SK-N-SH (cell line): ENCODE results near the gene PHKA2. TPM values are rescaled to one million over a fixed set of nuclear protein-coding genes. Genes with fewer than 3 reads are reported as not detected.

Experiments used
- CTCF ChIA-PET: fragments of 300-600, 350-600 bp; formaldehyde crosslinking; extraction: SDS; loops from one replicate; lab custom pipeline; 2021; lab: Yijun Ruan, JAX
- POLR2A ChIA-PET: fragments of 350-600 bp; sonication (Branson Sonifier 250); formaldehyde crosslinking; extraction: SDS; loops from one replicate; lab custom pipeline; 2020; ENCODE audit warnings: antibody characterized with exemption, inconsistent platforms; lab: Yijun Ruan, JAX
- DNase-seq: peaks from one replicate; pipeline ENCODE4 v3.0.0; 2012
- H2AFZ ChIP-seq: fragments of 200-600 bp; sonication (generic); 2 replicates; pipeline ENCODE4 v1.8.1; 2016; ENCODE audit warnings: antibody characterized with exemption, mild to moderate bottlenecking, low read depth
- H3F3A ChIP-seq: fragments of 200-600 bp; sonication (generic); replicated peaks from 2 replicates; pipeline ENCODE3; 2016; ENCODE audit warnings: antibody characterized with exemption, mild to moderate bottlenecking; ENCODE audit not compliant: insufficient read depth
- H3K27ac ChIP-seq, 2 experiments: fragments of 200-500 bp in 1 of 2; fragments of 200-600 bp in 1 of 2; sonication (Bioruptor generic) in 1 of 2; sonication (generic), shearing (Covaris generic) in 1 of 2; 2 replicates each; pipeline versions ENCODE4 v1.5.1 to v1.6.1; 2014 to 2016; ENCODE audit warnings: low read depth in 2 of 2, inconsistent platforms in 1 of 2, low read length in 1 of 2, mild to moderate bottlenecking in 1 of 2, mixed read lengths in 1 of 2
- H3K27me3 ChIP-seq: fragments of 200-600 bp; sonication (generic), shearing (Covaris generic); 2 replicates; pipeline ENCODE4 v1.6.1; 2016; ENCODE audit warnings: mixed run types; ENCODE audit not compliant: insufficient read depth
- H3K36me3 ChIP-seq, 2 experiments: fragments of 200-500 bp in 1 of 2; fragments of 200-600 bp in 1 of 2; sonication (Bioruptor generic) in 1 of 2; sonication (generic) in 1 of 2; replicated peaks in 1 of 2; 2 replicates each; pipeline versions ENCODE3 to v1.5.1; 2014 to 2016; ENCODE audit warnings: low read length in 1 of 2, mild to moderate bottlenecking in 1 of 2; ENCODE audit not compliant: insufficient read depth in 2 of 2, control insufficient read depth in 1 of 2
- H3K4me1 ChIP-seq, 2 experiments: fragments of 200-500 bp in 1 of 2; fragments of 200-600 bp in 1 of 2; sonication (Bioruptor generic) in 1 of 2; sonication (generic), shearing (Covaris generic) in 1 of 2; 2 replicates each; pipeline versions ENCODE4 v1.5.1 to v1.6.1; 2014 to 2016; ENCODE audit warnings: low read depth in 1 of 2, low read length in 1 of 2, mixed run types in 1 of 2; ENCODE audit not compliant: insufficient read depth in 2 of 2, control insufficient read depth in 1 of 2
- H3K4me2 ChIP-seq: fragments of 200-600 bp; sonication (generic), shearing (Covaris generic); 2 replicates; pipeline ENCODE4 v1.6.1; 2017; ENCODE audit warnings: mixed run types
- H3K4me3 ChIP-seq, 2 experiments: fragments of 200-500 bp in 1 of 2; fragments of 200-600 bp in 1 of 2; sonication (Bioruptor generic) in 1 of 2; sonication (generic), shearing (Covaris generic) in 1 of 2; 2 replicates each; pipeline versions ENCODE4 v1.5.1 to v1.8.1; 2014 to 2016; ENCODE audit warnings: low read depth in 2 of 2, inconsistent platforms in 1 of 2, low read length in 1 of 2, mild to moderate bottlenecking in 1 of 2, mixed read lengths in 1 of 2, moderate library complexity in 1 of 2
- H3K79me2 ChIP-seq: fragments of 200-600 bp; sonication (generic); 2 replicates; pipeline ENCODE4 v1.8.1; 2017; ENCODE audit warnings: mild to moderate bottlenecking; ENCODE audit not compliant: insufficient read depth
- H3K9ac ChIP-seq: fragments of 200-600 bp; sonication (generic); 2 replicates; pipeline ENCODE4 v1.6.1; 2017; ENCODE audit warnings: mixed run types
- H3K9me2 ChIP-seq: fragments of 200-600 bp; sonication (generic); 2 replicates; pipeline ENCODE4 v1.6.1; 2017; ENCODE audit warnings: mixed run types
- H3K9me3 ChIP-seq: fragments of 200-600 bp; sonication (generic); 2 replicates; pipeline ENCODE4 v1.6.1; 2017; ENCODE audit warnings: mixed run types, mild to moderate bottlenecking, moderate library complexity
- H4K20me1 ChIP-seq: fragments of 200-600 bp; sonication (generic); 2 replicates; pipeline ENCODE4 v1.6.1; 2017; ENCODE audit warnings: mild to moderate bottlenecking, mixed run types; ENCODE audit not compliant: insufficient read depth
- CHD2 ChIP-seq: fragments of 150-350 bp; IDR thresholded peaks from 2 replicates; pipeline ENCODE4 v1.6.1; 2018; ENCODE audit warnings: low read length; ENCODE audit not compliant: partially characterized antibody
- FOSL2 ChIP-seq: IDR thresholded peaks from 2 replicates; pipeline ENCODE4 v1.4.0; 2012; ENCODE audit warnings: low read depth, mild to moderate bottlenecking, moderate library complexity, borderline replicate concordance
- IRF3 ChIP-seq: fragments of 150-350 bp; IDR thresholded peaks from 2 replicates; pipeline ENCODE4 v1.6.1; 2016; ENCODE audit warnings: mild to moderate bottlenecking, low read depth, low read length
- RAD21 ChIP-seq: IDR thresholded peaks from 2 replicates; pipeline ENCODE4 v1.6.1; 2012; ENCODE audit warnings: mild to moderate bottlenecking, low read length
- RCOR1 ChIP-seq: fragments of 150-350 bp; IDR thresholded peaks from 2 replicates; pipeline ENCODE4 v1.6.1; 2017; ENCODE audit warnings: antibody characterized with exemption, low read length
- RXRA ChIP-seq: IDR thresholded peaks from 2 replicates; pipeline ENCODE4 v1.4.0; 2012; ENCODE audit warnings: low read depth, mild to moderate bottlenecking, borderline replicate concordance
- SIN3A ChIP-seq: IDR thresholded peaks from 2 replicates; pipeline ENCODE4 v1.6.1; 2012; ENCODE audit warnings: low read depth, mild to moderate bottlenecking, low read length, moderate library complexity, borderline replicate concordance
- SMC3 ChIP-seq: IDR thresholded peaks from 2 replicates; pipeline ENCODE4 v1.6.1; 2012; ENCODE audit warnings: low read depth, low read length, improper control_type of control experiment
- TAF1 ChIP-seq: IDR thresholded peaks from 2 replicates; pipeline ENCODE4 v1.6.1; 2012; ENCODE audit warnings: low read depth, mild to moderate bottlenecking, low read length, moderate library complexity, borderline replicate concordance
- TCF12 ChIP-seq: IDR thresholded peaks from 2 replicates; pipeline ENCODE4 v1.4.0; 2012
- TEAD4 ChIP-seq: IDR thresholded peaks from 2 replicates; pipeline ENCODE4 v1.4.0; 2012; ENCODE audit warnings: mild to moderate bottlenecking, borderline replicate concordance; ENCODE audit not compliant: insufficient read depth
- YY1 ChIP-seq: IDR thresholded peaks from 2 replicates; pipeline ENCODE4 v1.4.0; 2012; ENCODE audit warnings: low read depth, mild to moderate bottlenecking
- WGBS: methylation state at CpG from one replicate; pipeline ENCODE4 v1.1.6; 2017; ENCODE audit warnings: low lambda C conversion rate; 5-methylcytosine and 5-hydroxymethylcytosine counted together
- polyA plus RNA-seq, 3 experiments: library from polyadenylated mRNA; depleted of rRNA; stranded (reverse); fragments of >200 nt; gene quantifications; 2 replicates each; pipeline ENCODE4 v1.2.3, GENCODE V29; 2012
- TF ChIP-seq, protein P1 (sequence below): IDR thresholded peaks from 2 replicates; pipeline ENCODE4 v1.6.1; 2012; ENCODE audit warnings: mild to moderate bottlenecking, low read depth, low read length, moderate library complexity

The PHKA2 gene
- polyA plus RNA-seq, 1 of the 3 experiments (the other 2 are of a cell fraction): 20.5 TPM

DNA sequence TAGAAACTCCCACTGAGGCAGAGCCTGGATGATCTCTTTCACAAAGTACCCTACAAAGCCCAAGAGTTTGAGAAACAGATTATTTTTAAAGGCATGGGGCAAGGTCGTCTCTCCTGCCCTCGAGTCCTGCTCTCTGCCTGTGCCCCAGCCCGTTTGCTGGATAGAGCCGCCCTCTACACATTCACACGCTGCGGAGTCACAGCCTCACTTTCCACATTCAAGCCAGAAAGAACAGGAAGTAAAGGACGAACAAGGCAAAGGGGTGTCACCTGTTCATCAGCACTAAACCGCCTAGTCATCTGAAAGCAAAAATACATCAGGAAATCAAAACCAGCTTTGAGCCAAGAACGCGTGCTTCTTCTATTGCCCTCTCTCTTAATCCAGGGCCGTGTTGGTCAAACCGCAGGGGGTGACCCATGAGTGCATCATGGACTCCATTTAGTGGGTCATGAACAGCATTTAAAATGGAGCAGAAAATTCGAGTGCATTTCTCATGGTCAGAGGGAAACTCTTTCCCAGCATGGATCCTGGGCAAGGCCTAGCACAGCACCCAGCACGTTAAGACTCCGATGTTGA, 83.4 kb downstream of the PHKA2 start:
- Histone ChIP-seq H3K79me2 (no peaks in the 10 kb centered on the region), H3K4me2 (no peak overlapping the region), H4K20me1 (no peaks in the 10 kb centered on the region)
- TF ChIP-seq FOSL2 (no peak), CHD2 (no peak), SMC3 (no peak), RXRA (no peak), RAD21 (no peak), IRF3 (no peak), YY1 (no peak), TCF12 (no peak)
- TF ChIP-seq, protein P1, sequence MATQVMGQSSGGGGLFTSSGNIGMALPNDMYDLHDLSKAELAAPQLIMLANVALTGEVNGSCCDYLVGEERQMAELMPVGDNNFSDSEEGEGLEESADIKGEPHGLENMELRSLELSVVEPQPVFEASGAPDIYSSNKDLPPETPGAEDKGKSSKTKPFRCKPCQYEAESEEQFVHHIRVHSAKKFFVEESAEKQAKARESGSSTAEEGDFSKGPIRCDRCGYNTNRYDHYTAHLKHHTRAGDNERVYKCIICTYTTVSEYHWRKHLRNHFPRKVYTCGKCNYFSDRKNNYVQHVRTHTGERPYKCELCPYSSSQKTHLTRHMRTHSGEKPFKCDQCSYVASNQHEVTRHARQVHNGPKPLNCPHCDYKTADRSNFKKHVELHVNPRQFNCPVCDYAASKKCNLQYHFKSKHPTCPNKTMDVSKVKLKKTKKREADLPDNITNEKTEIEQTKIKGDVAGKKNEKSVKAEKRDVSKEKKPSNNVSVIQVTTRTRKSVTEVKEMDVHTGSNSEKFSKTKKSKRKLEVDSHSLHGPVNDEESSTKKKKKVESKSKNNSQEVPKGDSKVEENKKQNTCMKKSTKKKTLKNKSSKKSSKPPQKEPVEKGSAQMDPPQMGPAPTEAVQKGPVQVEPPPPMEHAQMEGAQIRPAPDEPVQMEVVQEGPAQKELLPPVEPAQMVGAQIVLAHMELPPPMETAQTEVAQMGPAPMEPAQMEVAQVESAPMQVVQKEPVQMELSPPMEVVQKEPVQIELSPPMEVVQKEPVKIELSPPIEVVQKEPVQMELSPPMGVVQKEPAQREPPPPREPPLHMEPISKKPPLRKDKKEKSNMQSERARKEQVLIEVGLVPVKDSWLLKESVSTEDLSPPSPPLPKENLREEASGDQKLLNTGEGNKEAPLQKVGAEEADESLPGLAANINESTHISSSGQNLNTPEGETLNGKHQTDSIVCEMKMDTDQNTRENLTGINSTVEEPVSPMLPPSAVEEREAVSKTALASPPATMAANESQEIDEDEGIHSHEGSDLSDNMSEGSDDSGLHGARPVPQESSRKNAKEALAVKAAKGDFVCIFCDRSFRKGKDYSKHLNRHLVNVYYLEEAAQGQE: no peak
- TF ChIP-seq, all 33 proteins: peak for 0
- whole genome bisulfite sequencing: 57% methylated on average over 15 of the region's 15 CpGs
- no peaks in the 10 kb centered on the region for H3F3A ChIP-seq
- H3K9me2 ChIP-seq: no peaks in the 10 kb centered on the region
- DNase-seq: no peak
- H2AFZ ChIP-seq: no peak overlapping the region
- no peak overlapping the region for H3K9ac ChIP-seq
- no peaks in the 10 kb centered on the region for H3K36me3 ChIP-seq
- POLR2A ChIA-PET: no interaction called here
- H3K27ac ChIP-seq: peak overlapping the region in 1 of 2 experiments; percentile 2; a peak in 2 of 4 replicates
- H3K9me3 ChIP-seq: no peaks in the 10 kb centered on the region
- CTCF ChIA-PET: interaction anchor here (0.5 to 0.9 kb wide), 3 partner anchors 119 to 241 kb away, joined by 3 to 4 read pairs (median 3); no protein-coding TSS in a partner anchor
- no peak overlapping the region for H3K4me3 ChIP-seq
- peaks cover 0 to 50% of the 10 kb centered on the region in 2 experiments; a peak in 2 of 4 replicates for H3K4me1 ChIP-seq
- H3K27me3 ChIP-seq: peaks cover 12% of the 10 kb centered on the region; the same call in 1 of the 2 replicates

DNA sequence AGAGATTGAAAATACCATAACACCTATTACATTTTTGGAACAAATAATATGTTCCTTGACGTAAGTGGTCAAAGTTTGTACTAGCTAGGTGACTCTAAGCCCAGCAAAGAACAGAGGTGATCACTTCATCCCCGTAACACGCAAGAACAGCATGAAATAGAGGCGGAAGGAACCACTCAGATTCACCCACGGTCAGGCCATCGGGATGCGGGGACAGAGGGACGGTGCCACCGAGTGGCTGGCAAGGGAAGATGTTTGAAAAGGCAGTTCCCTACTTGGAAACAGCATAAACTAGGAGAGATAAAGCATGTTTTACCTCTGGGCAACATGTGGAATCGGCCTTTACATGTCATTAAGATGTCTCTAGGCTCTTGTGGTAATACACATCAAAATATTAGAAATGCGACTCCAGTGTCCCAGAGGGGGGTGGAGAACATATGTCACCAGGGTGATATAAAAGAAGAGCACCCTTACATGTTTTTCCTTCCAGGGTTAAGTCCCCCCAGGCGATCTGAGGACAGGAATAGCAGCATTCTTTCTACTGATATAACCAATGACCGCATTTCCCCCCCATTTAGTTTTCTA, 84.0 kb downstream of the PHKA2 start:
- Histone ChIP-seq H2AFZ (no peak overlapping the region), H3K9me3 (no peaks in the 10 kb centered on the region), H3K9ac (no peak overlapping the region), H3K4me3 (peak overlapping the region in 1 of 2 experiments; percentile 23; a peak in 1 of 4 replicates), H3K4me1 (peaks cover 0 to 50% of the 10 kb centered on the region in 2 experiments; a peak in 2 of 4 replicates), H3F3A (no peaks in the 10 kb centered on the region), H3K27me3 (peaks cover 6% of the 10 kb centered on the region; the same call in 1 of the 2 replicates), H4K20me1 (no peaks in the 10 kb centered on the region), H3K27ac (peak overlapping the region in 1 of 2 experiments; percentile 53; a peak in 2 of 4 replicates), H3K9me2 (no peaks in the 10 kb centered on the region), H3K36me3 (no peaks in the 10 kb centered on the region), H3K79me2 (no peaks in the 10 kb centered on the region), H3K4me2 (no peak overlapping the region)
- 37% methylated on average over 13 of the region's 13 CpGs for WGBS
- ChIA-PET CTCF (interaction anchor here (0.8 to 3.0 kb wide), 6 partner anchors 9 to 511 kb away, joined by 3 to 18 read pairs (median 4); partner anchors contain the start of gene CDKL5), POLR2A (no interaction called here)
- peak; percentile 87 for DNase-seq
- peak; percentile 89 for TF ChIP-seq SMC3
- no peak for TF ChIP-seq TAF1
- TF ChIP-seq, protein P1: no peak
- no peak for TF ChIP-seq SIN3A
- TF ChIP-seq RCOR1: no peak
- no peak for TF ChIP-seq TEAD4
- TF ChIP-seq TCF12: no peak
- TF ChIP-seq IRF3: no peak
